ENCODE measurements around the gene BCL11A. TPM values are rescaled to one million over a fixed set of nuclear protein-coding genes. Genes with fewer than 3 reads are reported as not detected.
A peak's percentile ranks its signal among the peaks of the same experiment; 100 is the strongest.

Gene BCL11A
- 31.4 TPM for total RNA-seq

GRCh38 chr2:60553495-60554073 is at the start of gene BCL11A:
Gene BCL11A (minus strand): TSS chr2:60553654. CDS start chr2:60553270, 384 bp downstream.
- DNase-seq (ENCODE audit: low spot score) = peak; percentile 77

GRCh38 chr2:60602828-60603532 is 49.5 kb upstream of the BCL11A start:
- no peak for DNase-seq (ENCODE audit: low spot score)

GRCh38 chr2:60602388-60602787 is 48.9 kb upstream of the BCL11A start:
- DNase-seq (ENCODE audit: low spot score) = no peak

- DNase-seq (ENCODE audit: low spot score) = no peak
These were observed 44.8 kb upstream of the BCL11A start for GRCh38 chr2:60598271-60598670.

- no peak for DNase-seq (ENCODE audit: low spot score)
These were observed 43.9 kb upstream of the BCL11A start for GRCh38 chr2:60597346-60597745.

- DNase-seq (ENCODE audit: low spot score) = no peak
These were observed 43.0 kb upstream of the BCL11A start for GRCh38 chr2:60596411-60596810.

GRCh38 chr2:60595953-60596352 is 42.5 kb upstream of the BCL11A start:
- no peak for DNase-seq (ENCODE audit: low spot score)

- no peak for DNase-seq (ENCODE audit: low spot score)
These were observed 35.6 kb upstream of the BCL11A start for GRCh38 chr2:60589104-60589503.

- peak; percentile 80 for DNase-seq (ENCODE audit: low spot score)
These were observed 32.6 kb upstream of the BCL11A start for GRCh38 chr2:60586081-60586480.

GRCh38 chr2:60585276-60585675 is 31.8 kb upstream of the BCL11A start:
- DNase-seq (ENCODE audit: low spot score) = no peak

- DNase-seq (ENCODE audit: low spot score) = no peak
These were observed 30.1 kb upstream of the BCL11A start for GRCh38 chr2:60583604-60584003.

GRCh38 chr2:60581433-60582282 is 28.2 kb upstream of the BCL11A start:
- DNase-seq (ENCODE audit: low spot score) = peak; percentile 61

GRCh38 chr2:60577682-60578283 is 24.3 kb upstream of the BCL11A start:
- no peak for DNase-seq (ENCODE audit: low spot score)

GRCh38 chr2:60573251-60573650 is 19.8 kb upstream of the BCL11A start:
- DNase-seq (ENCODE audit: low spot score) = no peak

GRCh38 chr2:60570251-60570650 is 16.8 kb upstream of the BCL11A start:
- DNase-seq (ENCODE audit: low spot score) = no peak

GRCh38 chr2:60569680-60570111 is 16.2 kb upstream of the BCL11A start:
- no peak for DNase-seq (ENCODE audit: low spot score)

GRCh38 chr2:60567919-60568768 is 14.7 kb upstream of the BCL11A start:
- DNase-seq (ENCODE audit: low spot score) = no peak

GRCh38 chr2:60567096-60567495 is 13.6 kb upstream of the BCL11A start:
- no peak for DNase-seq (ENCODE audit: low spot score)

- no peak for DNase-seq (ENCODE audit: low spot score)
These were observed 12.0 kb upstream of the BCL11A start for GRCh38 chr2:60565472-60565871.

- DNase-seq (ENCODE audit: low spot score) = no peak
These were observed 7.5 kb upstream of the BCL11A start for GRCh38 chr2:60560734-60561644.
